ENCODE measurements around the gene ANKRD11. TPM values are rescaled to one million over a fixed set of nuclear protein-coding genes. Genes with fewer than 3 reads are reported as not detected.

Gene ANKRD11
- total and polyA plus RNA-seq, 2 donors (not counting 3 experiments of a cell fraction or from before 2014, with no cell fraction given): 55.8 to 191 TPM

GRCh38 chr16:89275284-89275584 lies 215.1 kb downstream of the ANKRD11 start:
- ChIA-PET CTCF (interaction anchor here (1.0 to 1.4 kb wide), 2 partner anchors 13 to 16 kb away, joined by 3 read pairs; no protein-coding TSS in a partner anchor), POLR2A (no interaction called here)
- Histone ChIP-seq H3K9me3 (replicated peaks; ENCODE audit: control insufficient read depth, insufficient read depth, low read length) (no peaks in the 10 kb centered on the region), H3K4me2 (ENCODE audit: insufficient read depth, low read length) (no peak overlapping the region), H3K4me1 (ENCODE audit: control insufficient read depth, extremely low read depth, insufficient read depth, low read length) (no peaks in the 10 kb centered on the region), H3K27me3 (ENCODE audit: control insufficient read depth in 2 of 2, insufficient read depth in 2 of 2, low read length in 2 of 2) (no peaks in the 10 kb centered on the region), H2AFZ (ENCODE audit: low read depth, low read length) (no peak overlapping the region), H3K4me3 (replicated peaks in 1 of 3; ENCODE audit: insufficient read depth in 1 of 3, low read depth in 1 of 3, low read length in 3 of 3) (no peak overlapping the region), H3K9me1 (replicated peaks; ENCODE audit: control insufficient read depth, extremely low read depth, insufficient read depth, low read length) (no peaks in the 10 kb centered on the region), H3K36me3 (ENCODE audit: control insufficient read depth in 2 of 2, extremely low read depth in 1 of 2, insufficient read depth in 2 of 2, low read length in 2 of 2) (peaks cover 9 to 39% of the 10 kb centered on the region in 2 experiments), H3K9ac (replicated peaks; ENCODE audit: extremely low read depth, insufficient read depth, low read length) (no peak overlapping the region), H4K20me1 (replicated peaks; ENCODE audit: control insufficient read depth, extremely low read depth, insufficient read depth, low read length) (no peaks in the 10 kb centered on the region), H3K27ac (ENCODE audit: insufficient read depth, low read depth, low read length) (no peak overlapping the region), H3K79me2 (ENCODE audit: control insufficient read depth, insufficient read depth, low read length) (peaks cover 14% of the 10 kb centered on the region)
- BruUV-seq (replicated peaks): no TSS peak
- TF ChIP-seq FOS (IDR thresholded peaks at IDR 0.05; ENCODE audit: borderline replicate concordance, insufficient read depth, low read length) (no peak), POLR2A (IDR thresholded peaks at IDR 0.05; ENCODE audit: low read depth, low read length) (no peak), JUN (IDR thresholded peaks at IDR 0.05; ENCODE audit: borderline replicate concordance, insufficient read depth, insufficient read length, low read depth) (no peak), GATA2 (IDR thresholded peaks at IDR 0.05; ENCODE audit: insufficient read depth, insufficient read length, low read depth, low read length) (no peak), MYC (IDR thresholded peaks at IDR 0.05; ENCODE audit: low read depth, low read length) (no peak), POLR2AphosphoS5 (IDR thresholded peaks at IDR 0.05; ENCODE audit: insufficient read depth, low read depth, low read length) (no peak), EZH2 (IDR thresholded peaks at IDR 0.05; ENCODE audit: borderline replicate concordance, low read depth, low read length, severe bottlenecking) (no peak), CTCF (IDR thresholded peaks at IDR 0.05; ENCODE audit: extremely low read depth in 1 of 2, insufficient read depth in 1 of 2, low read depth in 1 of 2, low read length in 2 of 2) (no peak), MAX (IDR thresholded peaks at IDR 0.05; ENCODE audit: insufficient read depth, insufficient read length) (no peak)
- intact Hi-C loops (cut with micrococcal nuclease): no loop called here
- dilution Hi-C loops (cut with MboI; ENCODE audit: extremely low pct_ligation_motif_present, low sequenced_read_pairs): no loop called here
- FAIRE-seq: no peak
- no peak for DNase-seq (ENCODE audit: low read depth, low spot score)
